AG09319 (cell line): Measurements from ENCODE around the gene TK2.
A peak's percentile ranks its signal among the peaks of the same experiment; 100 is the strongest.

ENCODE experiments used
- DNase-seq: peaks from one replicate; pipeline ENCODE4 v3.0.0-alpha.2; 2010; ENCODE audit warnings: low read depth; ENCODE audit errors: extremely low read depth
- TF ChIP-seq, protein P1 (sequence below): IDR thresholded peaks from 2 replicates; pipeline ENCODE4 v1.5.1; 2011; ENCODE audit warnings: low read depth, mild to moderate bottlenecking, inconsistent platforms, low read length, moderate library complexity

TK2 gene

GRCh38 chr16:66580605-66581209, 30.8 kb upstream of the TK2 start:
- DNase-seq = peak; percentile 54

DNA sequence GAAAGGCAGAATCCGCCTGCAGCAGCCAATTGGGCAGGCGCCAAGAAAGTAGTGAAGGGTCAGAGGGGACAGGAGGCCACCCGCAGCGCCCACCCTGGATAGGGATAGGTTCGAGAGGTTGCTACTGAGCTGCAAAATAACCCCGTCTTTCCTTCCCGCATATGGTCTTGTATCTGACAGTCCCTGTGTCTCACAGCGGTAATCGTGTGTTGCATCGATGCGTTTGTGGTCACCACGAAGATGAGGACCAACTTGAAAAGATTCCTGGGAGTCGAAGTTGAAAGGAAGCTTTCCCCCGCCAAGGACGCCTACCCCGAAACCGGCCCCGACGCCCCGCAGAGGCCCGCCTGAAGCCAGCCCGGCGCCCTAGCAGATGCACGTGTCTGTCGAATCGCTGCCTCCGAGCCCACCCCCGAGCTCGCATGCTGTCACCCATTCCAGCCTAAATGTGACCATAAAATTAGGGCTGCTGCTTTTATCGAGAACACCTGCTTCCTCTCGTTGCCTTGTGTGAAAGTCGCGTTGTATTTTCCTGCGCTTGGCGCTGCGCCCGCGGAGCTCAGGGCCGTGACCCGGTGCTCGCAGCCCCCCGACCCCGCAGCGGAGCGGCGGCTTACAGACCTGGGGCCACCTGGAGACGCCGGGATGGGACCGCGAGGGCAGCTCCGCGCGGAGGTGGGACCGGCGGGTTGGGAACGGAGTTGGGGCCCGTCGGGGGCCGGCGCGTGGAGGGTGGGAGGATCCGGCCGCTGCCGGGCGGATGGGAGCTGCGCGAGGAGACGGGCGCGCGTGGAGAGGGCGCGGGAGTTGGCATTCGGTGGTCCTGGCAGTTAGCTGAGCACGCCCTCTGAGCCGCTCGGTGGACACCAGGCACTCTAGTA, 29.0 kb upstream of the TK2 start, which contains the start of gene CMTM2:
TSS of gene CMTM2 (plus strand) at position 813 of the 881 bp plus-strand sequence. CDS start 145 bp downstream, outside the sequence.
- no peak for DNase-seq
- TF ChIP-seq, protein P1, sequence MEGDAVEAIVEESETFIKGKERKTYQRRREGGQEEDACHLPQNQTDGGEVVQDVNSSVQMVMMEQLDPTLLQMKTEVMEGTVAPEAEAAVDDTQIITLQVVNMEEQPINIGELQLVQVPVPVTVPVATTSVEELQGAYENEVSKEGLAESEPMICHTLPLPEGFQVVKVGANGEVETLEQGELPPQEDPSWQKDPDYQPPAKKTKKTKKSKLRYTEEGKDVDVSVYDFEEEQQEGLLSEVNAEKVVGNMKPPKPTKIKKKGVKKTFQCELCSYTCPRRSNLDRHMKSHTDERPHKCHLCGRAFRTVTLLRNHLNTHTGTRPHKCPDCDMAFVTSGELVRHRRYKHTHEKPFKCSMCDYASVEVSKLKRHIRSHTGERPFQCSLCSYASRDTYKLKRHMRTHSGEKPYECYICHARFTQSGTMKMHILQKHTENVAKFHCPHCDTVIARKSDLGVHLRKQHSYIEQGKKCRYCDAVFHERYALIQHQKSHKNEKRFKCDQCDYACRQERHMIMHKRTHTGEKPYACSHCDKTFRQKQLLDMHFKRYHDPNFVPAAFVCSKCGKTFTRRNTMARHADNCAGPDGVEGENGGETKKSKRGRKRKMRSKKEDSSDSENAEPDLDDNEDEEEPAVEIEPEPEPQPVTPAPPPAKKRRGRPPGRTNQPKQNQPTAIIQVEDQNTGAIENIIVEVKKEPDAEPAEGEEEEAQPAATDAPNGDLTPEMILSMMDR = no peak

More at GRCh38 chr16:66580605-66581209, 30.8 kb upstream of the TK2 start:
- TF ChIP-seq, protein P1 = peak; percentile 55

GRCh38 chr16:66576296-66576695, 26.4 kb upstream of the TK2 start:
- TF ChIP-seq, protein P1 = no peak
- DNase-seq = no peak

DNA sequence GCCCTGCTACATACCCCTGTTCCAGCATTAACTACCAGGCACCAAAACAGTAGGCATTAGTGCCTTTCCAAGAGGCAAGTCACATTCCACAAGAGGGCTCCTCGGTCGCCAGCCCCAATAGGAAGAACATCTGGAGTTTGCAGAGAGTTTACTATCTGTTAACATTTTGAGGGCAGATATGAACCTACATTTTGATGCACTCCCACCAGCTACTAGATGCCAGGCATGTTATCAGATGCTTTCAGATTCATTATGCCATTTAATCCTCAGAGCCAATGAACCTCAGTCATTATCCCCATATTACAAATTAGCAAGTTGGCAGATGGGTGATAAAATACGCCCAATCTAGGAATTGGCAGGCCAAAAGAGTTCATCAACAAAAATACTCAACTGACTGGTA, 25.1 kb upstream of the TK2 start:
- TF ChIP-seq, protein P1 = no peak
- no peak for DNase-seq

GRCh38 chr16:66574531-66574930, 24.6 kb upstream of the TK2 start:
- TF ChIP-seq, protein P1 = no peak
- DNase-seq = no peak

GRCh38 chr16:66574081-66574480, 24.2 kb upstream of the TK2 start:
- no peak for DNase-seq
- TF ChIP-seq, protein P1 = no peak

GRCh38 chr16:66572356-66572755, 22.4 kb upstream of the TK2 start:
- TF ChIP-seq, protein P1 = no peak

More at GRCh38 chr16:66572356-66572755, 22.4 kb upstream of the TK2 start:
- DNase-seq = no peak
